GM19239 (cell line): ENCODE data around the gene CYBB.

Source experiments
- DNase-seq: peaks from one replicate; pipeline ENCODE4 v3.0.0; 2011; ENCODE audit warnings: low spot score; ENCODE audit not compliant: insufficient read length
- FAIRE-seq: peaks from 2 replicates; lab custom pipeline; 2011; peaks lifted over from hg19 to GRCh38; lab: Jason Lieb, UNC

CYBB gene

GRCh38 chrX:37829721-37830120 is 49.9 kb downstream of the CYBB start:
- no peak for FAIRE-seq
- no peak for DNase-seq

- no peak for FAIRE-seq
- no peak for DNase-seq
These were observed 50.5 kb downstream of the CYBB start for GRCh38 chrX:37830371-37830770.

GRCh38 chrX:37834937-37835336 is 55.1 kb downstream of the CYBB start:
- DNase-seq (no peak), FAIRE-seq (no peak)

- DNase-seq (no peak), FAIRE-seq (no peak)
These were observed 61.1 kb downstream of the CYBB start for GRCh38 chrX:37840931-37841330.

- FAIRE-seq (peak; percentile 8), DNase-seq (no peak)
These were observed 64.8 kb downstream of the CYBB start for GRCh38 chrX:37844622-37845021.

GRCh38 chrX:37846141-37846540 is 66.3 kb downstream of the CYBB start:
- DNase-seq, result no peak
- peak; percentile 39 for FAIRE-seq

GRCh38 chrX:37846558-37846933 is 66.7 kb downstream of the CYBB start:
- FAIRE-seq (no peak), DNase-seq (no peak)

- FAIRE-seq, result peak; percentile 98
These were observed 67.3 kb downstream of the CYBB start, which contains the start of gene DYNLT3 for GRCh38 chrX:37846934-37847732. Gene DYNLT3 (minus strand): TSS chrX:37847571. CDS start chrX:37847510, 61 bp downstream.

GRCh38 chrX:37847733-37848197 is 67.9 kb downstream of the CYBB start:
- DNase-seq (no peak), FAIRE-seq (no peak)

More at GRCh38 chrX:37846934-37847732, 67.3 kb downstream of the CYBB start, which contains the start of gene DYNLT3:
- peak; percentile 49 for DNase-seq

GRCh38 chrX:37854148-37854547 is 74.3 kb downstream of the CYBB start:
- DNase-seq (no peak), FAIRE-seq (no peak)

- DNase-seq (no peak), FAIRE-seq (no peak)
These were observed 74.9 kb downstream of the CYBB start for GRCh38 chrX:37854748-37855147.

- no peak for FAIRE-seq
These were observed 80.9 kb downstream of the CYBB start for GRCh38 chrX:37860721-37861120.

GRCh38 chrX:37862851-37863250 is 83.0 kb downstream of the CYBB start:
- DNase-seq (no peak), FAIRE-seq (no peak)

More at GRCh38 chrX:37860721-37861120, 80.9 kb downstream of the CYBB start:
- no peak for DNase-seq
